Activated CD4-positive, CD25-positive, alpha-beta regulatory T cell treated with anti-CD3 and anti-CD28 coated beads, Interleukin-2, amount 50 U/mL, for 16 hours (primary cell): ENCODE data around the gene MYO5A.

Experiments
- DNase-seq: peaks from one replicate; pipeline ENCODE4 v3.0.0-alpha.2; 2020; ENCODE audit warnings: low read depth, low spot score

Gene MYO5A

GRCh38 chr15:52362497-52362896 lies 166.2 kb downstream of the MYO5A start:
- no peak for DNase-seq

- DNase-seq = no peak
These were observed 166.6 kb downstream of the MYO5A start for GRCh38 chr15:52361975-52362494.

- no peak for DNase-seq
These were observed 167.2 kb downstream of the MYO5A start for GRCh38 chr15:52361494-52361893.

GRCh38 chr15:52360229-52361203 lies 168.2 kb downstream of the MYO5A start:
- no peak for DNase-seq

- DNase-seq = no peak
These were observed 169.0 kb downstream of the MYO5A start for GRCh38 chr15:52359722-52360121.

DNA sequence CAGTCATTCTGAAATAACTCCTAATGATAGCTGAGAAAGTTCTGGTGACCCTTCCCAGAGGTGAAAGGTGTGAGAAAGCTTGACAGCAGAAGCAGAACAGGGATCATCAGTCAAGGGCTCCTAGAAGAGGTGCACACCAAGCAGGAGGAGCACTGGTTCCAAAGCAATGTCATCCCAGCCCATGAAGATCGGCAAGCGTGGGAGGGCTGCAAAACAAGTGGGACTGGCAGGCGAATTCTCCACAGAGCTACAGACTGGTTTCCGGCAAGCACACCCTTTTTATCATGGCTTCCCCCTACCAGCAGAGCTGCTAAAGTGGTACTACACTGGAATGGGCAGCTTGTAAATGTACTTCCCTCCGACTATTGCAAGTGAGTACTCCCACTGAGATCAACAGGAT lies 170.7 kb downstream of the MYO5A start:
- DNase-seq = no peak

GRCh38 chr15:52352086-52352485 lies 176.6 kb downstream of the MYO5A start:
- DNase-seq = no peak

GRCh38 chr15:52351206-52351908 lies 177.3 kb downstream of the MYO5A start:
- no peak for DNase-seq

GRCh38 chr15:52350423-52350822 lies 178.3 kb downstream of the MYO5A start:
- DNase-seq = no peak

- DNase-seq = no peak
These were observed 179.5 kb downstream of the MYO5A start for GRCh38 chr15:52349052-52349700.

DNA sequence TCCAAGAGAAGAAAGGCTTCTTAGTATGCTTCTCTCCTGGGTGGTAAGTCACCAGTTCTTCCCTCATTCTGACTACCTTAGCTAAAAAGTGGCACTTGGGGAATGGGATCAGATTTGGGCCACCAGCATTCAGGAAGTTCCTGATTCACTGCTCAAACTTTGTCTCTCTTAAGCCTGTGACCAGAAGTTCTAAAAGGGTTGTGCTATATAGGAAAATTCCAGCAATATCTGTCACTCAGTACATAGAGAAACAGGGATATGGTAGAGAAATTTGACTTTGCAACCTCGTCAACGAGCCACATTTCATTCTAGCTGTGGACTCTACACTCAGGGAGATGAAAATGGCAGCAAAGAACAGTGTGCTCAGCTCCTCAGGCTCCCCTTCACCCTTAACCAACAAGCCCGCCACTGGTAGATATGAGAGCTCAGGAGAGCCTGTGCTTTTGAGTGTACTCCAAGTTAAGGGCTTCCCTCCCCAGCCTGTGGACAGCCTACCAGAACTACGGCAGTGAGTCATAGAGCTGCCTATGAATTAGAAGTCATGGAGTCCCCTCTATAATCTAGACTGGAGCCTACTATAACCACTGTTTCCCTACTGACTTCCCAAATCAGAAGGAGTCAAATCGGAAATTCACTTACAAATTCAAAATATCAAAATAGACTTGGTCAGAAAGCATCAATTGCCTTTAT lies 180.5 kb downstream of the MYO5A start:
- no peak for DNase-seq

GRCh38 chr15:52344592-52344991 lies 184.1 kb downstream of the MYO5A start:
- DNase-seq = no peak

GRCh38 chr15:52343831-52344230 lies 184.8 kb downstream of the MYO5A start:
- no peak for DNase-seq

- DNase-seq = no peak
These were observed 188.6 kb downstream of the MYO5A start for GRCh38 chr15:52340093-52340492.

DNA sequence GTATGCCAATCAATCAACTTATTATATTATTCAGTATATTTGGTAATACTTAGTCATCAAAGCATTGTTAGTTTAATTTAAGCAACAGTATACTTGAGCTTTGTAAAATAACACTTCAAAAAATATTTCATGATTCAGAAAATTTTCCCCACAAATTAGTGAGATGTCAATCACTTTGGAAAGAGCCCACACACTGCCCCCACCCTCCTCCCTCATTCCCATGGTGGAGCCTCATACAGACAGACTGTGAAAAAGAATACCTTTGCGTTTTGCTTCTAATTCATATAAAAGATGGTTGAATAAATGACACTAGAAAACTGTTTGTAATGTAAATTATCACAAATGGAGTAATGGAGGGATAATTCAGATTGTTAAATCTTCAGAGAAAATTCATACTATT lies 189.8 kb downstream of the MYO5A start:
- DNase-seq = no peak

DNA sequence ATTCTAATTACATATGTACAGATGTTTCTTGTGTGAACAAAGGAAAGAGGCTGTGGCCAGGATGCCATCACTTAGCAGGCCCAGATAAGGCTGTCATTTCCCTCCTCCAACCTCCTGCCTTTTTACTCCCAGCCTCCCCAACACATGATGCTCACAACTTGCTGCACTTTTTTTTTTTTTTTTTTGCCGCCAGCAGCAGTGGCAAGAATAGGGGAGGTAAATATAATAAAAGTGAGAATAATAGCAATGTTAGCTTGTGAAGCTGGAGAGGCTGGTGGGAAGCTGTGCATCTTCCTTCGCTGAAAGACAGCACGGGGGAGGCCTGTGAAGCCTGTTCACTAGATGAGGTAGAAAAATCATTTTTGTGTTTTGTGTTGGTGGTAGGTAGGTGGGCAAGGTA lies 190.6 kb downstream of the MYO5A start:
- DNase-seq = no peak

GRCh38 chr15:52337198-52337853 lies 191.4 kb downstream of the MYO5A start:
- no peak for DNase-seq

GRCh38 chr15:52336529-52336928 lies 192.2 kb downstream of the MYO5A start:
- no peak for DNase-seq

- DNase-seq = no peak
These were observed 194.1 kb downstream of the MYO5A start for GRCh38 chr15:52334491-52335160.

GRCh38 chr15:52331490-52332240 lies 197.0 kb downstream of the MYO5A start:
- peak; percentile 25 for DNase-seq
